HepG2 (cell line): ENCODE results near the gene CTNND2. TPM values are rescaled to one million over a fixed set of nuclear protein-coding genes. Genes with fewer than 3 reads are reported as not detected.

Source experiments
- ATAC-seq: fragments of 200-7000 bp; cut with Tn5 transposase; 3 replicates; pipeline ENCODE4 v1.9.1; 2020; ENCODE audit warnings: mild to moderate bottlenecking, moderate library complexity
- BruUV-seq: library from RNA; stranded (reverse); fragments of 400-500 nt; replicated peaks from 2 replicates; lab custom pipeline; 2021; lab: Mats Ljungman, UMichigan
- CTCF ChIA-PET: fragments of 300-600 bp; formaldehyde crosslinking; extraction: SDS; loops from one replicate; lab custom pipeline; 2021; ENCODE audit warnings: low total read pairs, inconsistent platforms, low intra/inter-chr PET ratio; lab: Yijun Ruan, JAX
- POLR2A ChIA-PET: fragments of 350-600 bp; sonication (Branson Sonifier 250); formaldehyde crosslinking; loops from one replicate; lab custom pipeline; 2020; ENCODE audit warnings: antibody characterized with exemption, inconsistent platforms; lab: Yijun Ruan, JAX
- DNase-seq: peaks from one replicate; pipeline ENCODE4 v3.0.0-alpha.2; 2015; ENCODE audit warnings: low spot score
- FAIRE-seq: peaks from 3 replicates; lab custom pipeline; 2011; peaks lifted over from hg19 to GRCh38; lab: Jason Lieb, UNC
- H2AFZ ChIP-seq: one replicate; pipeline ENCODE4 v1.6.1; 2011; ENCODE audit warnings: low read length, inconsistent platforms
- H3K27ac ChIP-seq: fragments of 300-600 bp; 3 replicates; pipeline ENCODE4 v1.8.0; 2011; ENCODE audit warnings: mixed run types, mild to moderate bottlenecking, mixed read lengths, low read length, inconsistent platforms; ENCODE audit not compliant: insufficient read depth; ENCODE audit errors: extremely low read length
- H3K27me3 ChIP-seq, 2 experiments: fragments of 200-600 bp in 1 of 2; 2 replicates in 1 of 2; 3 replicates in 1 of 2; pipeline versions ENCODE4 v1.6.0 to v1.8.0; 2011; ENCODE audit warnings: low read length in 2 of 2, mild to moderate bottlenecking in 2 of 2, moderate library complexity in 2 of 2, inconsistent platforms in 1 of 2; ENCODE audit not compliant: insufficient read depth in 2 of 2, control insufficient read depth in 1 of 2
- H3K36me3 ChIP-seq, 2 experiments: fragments of 200-600 bp in 1 of 2; replicated peaks in 1 of 2; 2 replicates in 1 of 2; 3 replicates in 1 of 2; pipeline versions ENCODE4 v1.5.1 to v1.8.0; 2011; ENCODE audit warnings: low read length in 2 of 2, inconsistent platforms in 1 of 2; ENCODE audit not compliant: insufficient read depth in 2 of 2, control insufficient read depth in 1 of 2
- H3K4me1 ChIP-seq: 2 replicates; pipeline ENCODE4 v1.5.1; 2012; ENCODE audit warnings: low read length, inconsistent platforms; ENCODE audit not compliant: insufficient read depth
- H3K4me2 ChIP-seq: 2 replicates; pipeline ENCODE4 v1.6.0; 2011; ENCODE audit warnings: low read depth, low read length, inconsistent platforms
- H3K4me3 ChIP-seq, 3 experiments: fragments of 200-600 bp in 1 of 3; sonication (generic), shearing (Covaris generic) in 1 of 3; replicated peaks in 1 of 3; 2 replicates each; pipeline ENCODE4 v1.5.1; 2011 to 2016; ENCODE audit warnings: low read length in 3 of 3, inconsistent platforms in 2 of 3, low read depth in 2 of 3, mild to moderate bottlenecking in 2 of 3, control low read depth in 1 of 3, mixed read lengths in 1 of 3; ENCODE audit not compliant: insufficient read depth in 1 of 3
- H3K79me2 ChIP-seq: one replicate; pipeline ENCODE4 v1.6.1; 2011; ENCODE audit warnings: low read length, inconsistent platforms; ENCODE audit not compliant: insufficient read depth
- H3K9ac ChIP-seq: 2 replicates; pipeline ENCODE4 v1.6.0; 2011; ENCODE audit warnings: mild to moderate bottlenecking, low read depth, low read length, inconsistent platforms; ENCODE audit not compliant: insufficient read depth
- H3K9me3 ChIP-seq: 2 replicates; pipeline ENCODE4 v1.5.1; 2012; ENCODE audit warnings: mild to moderate bottlenecking, low read length
- H4K20me1 ChIP-seq: 2 replicates; pipeline ENCODE4 v1.6.0; 2011; ENCODE audit warnings: inconsistent platforms, mild to moderate bottlenecking, low read length, moderate library complexity; ENCODE audit not compliant: insufficient read depth
- BORCS8-MEF2B ChIP-seq: sonication (generic); formaldehyde crosslinking; IDR thresholded peaks from 2 replicates; pipeline ENCODE4 v1.8.0; 2022; ENCODE audit warnings: mild to moderate bottlenecking, missing genetic modification reagents
- CBFB ChIP-seq: sonication (generic); formaldehyde crosslinking; IDR thresholded peaks from 2 replicates; pipeline ENCODE4 v1.4.0; 2020; ENCODE audit warnings: missing genetic modification reagents
- FOXC1 ChIP-seq: sonication (generic); formaldehyde crosslinking; IDR thresholded peaks from 2 replicates; pipeline ENCODE4 v1.8.0; 2022; ENCODE audit warnings: mild to moderate bottlenecking, missing genetic modification reagents, borderline replicate concordance
- FOXP1 ChIP-seq, 2 experiments: fragments of 450-650 bp in 1 of 2; IDR thresholded peaks; 2 replicates each; pipeline ENCODE4 v1.6.1; 2017 to 2018; ENCODE audit warnings: antibody characterized with exemption in 1 of 2
- GTF2F1 ChIP-seq: fragments of 150-350 bp; IDR thresholded peaks from 2 replicates; pipeline ENCODE4 v1.6.1; 2014; ENCODE audit warnings: low read length
- NFIC ChIP-seq: IDR thresholded peaks from 2 replicates; pipeline ENCODE4 v1.6.1; 2012; ENCODE audit warnings: mild to moderate bottlenecking, low read length, inconsistent platforms
- RORA ChIP-seq: sonication (generic); formaldehyde crosslinking; IDR thresholded peaks from 2 replicates; pipeline ENCODE4 v1.5.0; 2020; ENCODE audit warnings: mild to moderate bottlenecking, missing genetic modification reagents, moderate library complexity
- TP53 ChIP-seq: sonication (generic); formaldehyde crosslinking; conservative IDR thresholded peaks from 2 replicates; pipeline ENCODE4 v1.4.0; 2020; ENCODE audit warnings: missing genetic modification reagents
- ZNF232 ChIP-seq: sonication (generic); formaldehyde crosslinking; IDR thresholded peaks from 2 replicates; pipeline ENCODE4 v1.4.0; 2020; ENCODE audit warnings: missing genetic modification reagents, borderline replicate concordance
- ZNF354B ChIP-seq: sonication (generic); formaldehyde crosslinking; IDR thresholded peaks from 2 replicates; pipeline ENCODE4 v1.8.0; 2022; ENCODE audit warnings: mild to moderate bottlenecking, missing genetic modification reagents
- ZNF567 ChIP-seq: sonication (generic); formaldehyde crosslinking; IDR thresholded peaks from 2 replicates; pipeline ENCODE4 v1.8.1; 2023; ENCODE audit warnings: mild to moderate bottlenecking, missing genetic modification reagents, borderline replicate concordance
- ZNF790 ChIP-seq: sonication (generic); formaldehyde crosslinking; IDR thresholded peaks from 2 replicates; pipeline ENCODE4 v1.8.0; 2022; ENCODE audit warnings: missing genetic modification reagents, mild to moderate bottlenecking, borderline replicate concordance
- WGBS: methylation state at CpG from one replicate; pipeline ENCODE4 v1.1.6; 2017; ENCODE audit warnings: low lambda C conversion rate; 5-methylcytosine and 5-hydroxymethylcytosine counted together
- in situ Hi-C: cut with HindIII; loops from 2 replicates; pipeline ENCODE4 v1.10.0; 2017; ENCODE audit warnings: low pct_unique_long_range_greater_than_20kb; ENCODE audit not compliant: extremely low pct_ligation_motif_present
- intact Hi-C: fragments of 100-400 bp; cut with micrococcal nuclease; formaldehyde crosslinking; loops from one replicate; pipeline ENCODE4 v1.10.0; 2022; ENCODE audit not compliant: unreplicated experiment
- polyA plus RNA-seq, 8 experiments: library from polyadenylated mRNA; depleted of rRNA in 3 of 8; stranded (reverse) in 7 of 8; unstranded in 1 of 8; fragments of >200 nt; fragmentation: Illumina TruSeq in 4 of 8; extraction: Trizol in 4 of 8; gene quantifications; 2 replicates each; pipeline versions ENCODE4 v1.2.1 to v1.2.3, GENCODE V29; 2011 to 2016; ENCODE audit warnings: low read depth in 4 of 8, missing spikeins in 1 of 8, mixed read lengths in 1 of 8; ENCODE audit not compliant: insufficient read depth in 1 of 8
- total RNA-seq, 5 experiments: library from RNA; depleted of rRNA; stranded (reverse); fragments of >200 nt; fragmentation: Illumina TruSeq; extraction: Trizol; gene quantifications; 2 replicates each; pipeline ENCODE4 v1.2.3, GENCODE V29; 2016; ENCODE audit warnings: low read depth in 1 of 5
- TF ChIP-seq, protein P1 (sequence below): sonication (generic); formaldehyde crosslinking; IDR thresholded peaks from 2 replicates; pipeline ENCODE4 v1.4.0; 2020; ENCODE audit warnings: low read depth, mild to moderate bottlenecking, missing genetic modification reagents

Gene CTNND2
- total and polyA plus RNA-seq, 2 of the 13 experiments (the other 11 are each of a cell fraction or from before 2014, with no cell fraction given), result not detected

GRCh38 chr5:11925701-11926100 lies 21.5 kb upstream of the CTNND2 start:
- Histone ChIP-seq H3K27me3 (no peaks in the 10 kb centered on the region), H4K20me1 (no peaks in the 10 kb centered on the region), H2AFZ (no peak overlapping the region), H3K36me3 (no peaks in the 10 kb centered on the region), H3K9me3 (peaks cover 8% of the 10 kb centered on the region; the same call in 1 of the 2 replicates), H3K4me1 (no peaks in the 10 kb centered on the region), H3K27ac (no peak overlapping the region), H3K79me2 (no peaks in the 10 kb centered on the region), H3K4me2 (no peak overlapping the region), H3K4me3 (no peak overlapping the region), H3K9ac (no peak overlapping the region)
- intact Hi-C loops (no loop called here), in situ Hi-C loops (no loop called here)
- POLR2A ChIA-PET, result no interaction called here
- ATAC-seq, result no peak
- 0% methylated on average over 1 of the region's 1 CpG for WGBS
- TF ChIP-seq FOXC1 (CRISPR knock-in tag), result no peak
- no peak for TF ChIP-seq ZNF354B (CRISPR knock-in tag)
- no peak for TF ChIP-seq RORA
- FAIRE-seq, result no peak
- no TSS peak for BruUV-seq
- CTCF ChIA-PET, result no interaction called here
- no peak for DNase-seq

- Histone ChIP-seq H2AFZ (no peak overlapping the region), H3K4me2 (no peak overlapping the region), H4K20me1 (no peaks in the 10 kb centered on the region), H3K4me3 (no peak overlapping the region), H3K79me2 (no peaks in the 10 kb centered on the region), H3K4me1 (no peaks in the 10 kb centered on the region), H3K36me3 (no peaks in the 10 kb centered on the region), H3K27me3 (no peaks in the 10 kb centered on the region), H3K9me3 (peaks cover 8% of the 10 kb centered on the region; the same call in 1 of the 2 replicates), H3K27ac (no peak overlapping the region), H3K9ac (no peak overlapping the region)
- 0% methylated on average over 2 of the region's 2 CpGs for WGBS
- no TSS peak for BruUV-seq
- TF ChIP-seq TP53 (no peak), ZNF232 (CRISPR knock-in tag) (no peak), BORCS8-MEF2B (CRISPR knock-in tag) (no peak), FOXP1 (IDR thresholded peaks at IDR 0.05) (no peak), FOXP1 (CRISPR knock-in tag; IDR thresholded peaks at IDR 0.05) (no peak), ZNF790 (no peak), GTF2F1 (no peak), ZNF567 (CRISPR knock-in tag) (no peak), CBFB (CRISPR knock-in tag) (no peak), NFIC (no peak)
- TF ChIP-seq, protein P1, sequence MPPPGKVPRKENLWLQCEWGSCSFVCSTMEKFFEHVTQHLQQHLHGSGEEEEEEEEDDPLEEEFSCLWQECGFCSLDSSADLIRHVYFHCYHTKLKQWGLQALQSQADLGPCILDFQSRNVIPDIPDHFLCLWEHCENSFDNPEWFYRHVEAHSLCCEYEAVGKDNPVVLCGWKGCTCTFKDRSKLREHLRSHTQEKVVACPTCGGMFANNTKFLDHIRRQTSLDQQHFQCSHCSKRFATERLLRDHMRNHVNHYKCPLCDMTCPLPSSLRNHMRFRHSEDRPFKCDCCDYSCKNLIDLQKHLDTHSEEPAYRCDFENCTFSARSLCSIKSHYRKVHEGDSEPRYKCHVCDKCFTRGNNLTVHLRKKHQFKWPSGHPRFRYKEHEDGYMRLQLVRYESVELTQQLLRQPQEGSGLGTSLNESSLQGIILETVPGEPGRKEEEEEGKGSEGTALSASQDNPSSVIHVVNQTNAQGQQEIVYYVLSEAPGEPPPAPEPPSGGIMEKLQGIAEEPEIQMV (CRISPR knock-in tag), result no peak
- ChIA-PET POLR2A (no interaction called here), CTCF (no interaction called here)
- intact Hi-C loops, result no loop called here
- FAIRE-seq (no peak), DNase-seq (no peak), ATAC-seq (no peak)
- in situ Hi-C loops, result no loop called here
Observed at GRCh38 chr5:11922394-11922793, 18.1 kb upstream of the CTNND2 start.
